Activated CD4-positive, alpha-beta T cell treated with anti-CD3 and anti-CD28 coated beads for 36 hours (primary cell): ENCODE data around the gene MCRIP2. TPM values are rescaled to one million over a fixed set of nuclear protein-coding genes. Genes with fewer than 3 reads are reported as not detected.
"Not testable (repeated sequence)": the region's sequence is repeated elsewhere in the genome, so short reads cannot be mapped to it uniquely, and the experiment has no call there.

Experiments
- ATAC-seq: fragments of 200-7000 bp; cut with Tn5 transposase; one replicate; pipeline ENCODE4 v1.10.0; 2021; ENCODE audit warnings: mild to moderate bottlenecking, moderate library complexity
- CTCF ChIA-PET: fragments of 350-600 bp; sonication (Branson Sonifier 250); formaldehyde crosslinking; loops from one replicate; lab custom pipeline; 2021; ENCODE audit warnings: antibody characterized with exemption; lab: Charles Lee
- POLR2A ChIA-PET: fragments of 350-600 bp; sonication (Branson Sonifier 250); formaldehyde crosslinking; loops from one replicate; lab custom pipeline; 2021; ENCODE audit warnings: antibody characterized with exemption, inconsistent platforms; lab: Charles Lee
- DNase-seq: peaks from one replicate; pipeline ENCODE4 v3.0.0-alpha.2; 2020
- H3K27ac Mint-ChIP-seq: one replicate; pipeline ENCODE4 v1.8.0; 2021; ENCODE audit warnings: mixed read lengths
- H3K27me3 Mint-ChIP-seq: one replicate; pipeline ENCODE4 v1.8.0; 2021; ENCODE audit warnings: mixed read lengths
- H3K36me3 Mint-ChIP-seq: one replicate; pipeline ENCODE4 v1.8.0; 2021; ENCODE audit warnings: low read depth, mixed read lengths
- H3K4me1 Mint-ChIP-seq: one replicate; pipeline ENCODE4 v1.8.0; 2021; ENCODE audit warnings: mixed read lengths
- H3K4me3 Mint-ChIP-seq: one replicate; pipeline ENCODE4 v1.8.0; 2021; ENCODE audit warnings: mild to moderate bottlenecking, moderate library complexity, mixed read lengths
- H3K9me3 Mint-ChIP-seq: one replicate; pipeline ENCODE4 v1.8.0; 2021; ENCODE audit warnings: low read depth, mixed read lengths
- intact Hi-C, 2 experiments: fragments of 100-400 bp; cut with DNase I in 1 of 2; cut with micrococcal nuclease in 1 of 2; formaldehyde crosslinking; loops; one replicate each; pipeline versions ENCODE4 v1.14.2 to v1.15.1; 2022 to 2024; cut with DNase I, micrococcal nuclease
- total RNA-seq, 2 experiments: library from RNA; stranded (reverse); gene quantifications; one replicate each; pipeline ENCODE4 v1.2.3, GENCODE V29; 2021

MCRIP2 gene
- total RNA-seq, 2 experiments from 2014 or later, result 28.5 to 44.0 TPM

- ChIA-PET POLR2A (no interaction called here), CTCF (no interaction called here)
- H3K27me3 Mint-ChIP-seq, result no peaks in the 10 kb centered on the region
- DNase-seq, result no peak
- H3K4me1 Mint-ChIP-seq, result peaks cover 39% of the 10 kb centered on the region
- intact Hi-C loops, result no loop called here
- H3K4me3 Mint-ChIP-seq, result no peak overlapping the region
- H3K36me3 Mint-ChIP-seq, result peaks cover 26% of the 10 kb centered on the region
- H3K27ac Mint-ChIP-seq, result no peak overlapping the region
- no peaks in the 10 kb centered on the region for H3K9me3 Mint-ChIP-seq
- ATAC-seq, result no peak
Observed at GRCh38 chr16:686459-687260, 45.0 kb downstream of the MCRIP2 start.

- ChIA-PET CTCF (interaction anchor here (0.6 kb wide), 1 partner anchor 17 kb away, joined by 3 read pairs; no protein-coding TSS in a partner anchor), POLR2A (no interaction called here)
- H3K27ac Mint-ChIP-seq, result no peak overlapping the region
- ATAC-seq (no peak), DNase-seq (no peak)
- intact Hi-C loops, result no loop called here
- no peak overlapping the region for H3K4me3 Mint-ChIP-seq
- H3K9me3 Mint-ChIP-seq, result no peaks in the 10 kb centered on the region
- no peaks in the 10 kb centered on the region for H3K27me3 Mint-ChIP-seq
- H3K4me1 Mint-ChIP-seq, result peaks cover 31% of the 10 kb centered on the region
- H3K36me3 Mint-ChIP-seq, result peaks cover 19% of the 10 kb centered on the region
Observed at GRCh38 chr16:687499-687898, 45.9 kb downstream of the MCRIP2 start.

GRCh38 chr16:689175-689897, 47.7 kb downstream of the MCRIP2 start:
- no peak for ATAC-seq
- Mint-ChIP-seq H3K4me1 (peaks cover 21% of the 10 kb centered on the region), H3K4me3 (peak overlapping the region; percentile 85), H3K27me3 (no peaks in the 10 kb centered on the region), H3K9me3 (no peaks in the 10 kb centered on the region), H3K36me3 (peaks cover 10% of the 10 kb centered on the region), H3K27ac (peak overlapping the region; percentile 80)
- intact Hi-C loops, result no loop called here
- no peak for DNase-seq
- CTCF ChIA-PET, result interaction anchor here (0.7 to 1.7 kb wide), 3 partner anchors 23 to 61 kb away, joined by 3 to 4 read pairs (median 3); no protein-coding TSS in a partner anchor
- POLR2A ChIA-PET, result no interaction called here

GRCh38 chr16:691242-691641, 49.6 kb downstream of the MCRIP2 start:
- Mint-ChIP-seq H3K4me3 (peak overlapping the region; percentile 85), H3K27ac (peak overlapping the region; percentile 58), H3K4me1 (peaks cover 25% of the 10 kb centered on the region)
- H3K36me3 Mint-ChIP-seq, POLR2A ChIA-PET, CTCF ChIA-PET, intact Hi-C loops, H3K9me3 Mint-ChIP-seq, ATAC-seq, H3K27me3 Mint-ChIP-seq, DNase-seq: not testable (repeated sequence)

- H3K9me3 Mint-ChIP-seq, result no peaks in the 10 kb centered on the region
- no peak overlapping the region for H3K4me3 Mint-ChIP-seq
- H3K27ac Mint-ChIP-seq, result no peak overlapping the region
- ChIA-PET POLR2A (interaction anchor here (0.8 kb wide), 1 partner anchor 358 kb away, joined by 3 read pairs; no protein-coding TSS in a partner anchor), CTCF (no interaction called here)
- no peaks in the 10 kb centered on the region for H3K36me3 Mint-ChIP-seq
- intact Hi-C loops, result no loop called here
- no peak for DNase-seq
- no peaks in the 10 kb centered on the region for H3K27me3 Mint-ChIP-seq
- no peak for ATAC-seq
- peaks cover 27% of the 10 kb centered on the region for H3K4me1 Mint-ChIP-seq
Observed at GRCh38 chr16:692356-693108, 50.9 kb downstream of the MCRIP2 start.

GRCh38 chr16:693364-693763, 51.7 kb downstream of the MCRIP2 start:
- Mint-ChIP-seq H3K9me3 (no peaks in the 10 kb centered on the region), H3K27me3 (no peaks in the 10 kb centered on the region), H3K4me1 (peaks cover 27% of the 10 kb centered on the region), H3K4me3 (no peak overlapping the region), H3K27ac (no peak overlapping the region), H3K36me3 (no peaks in the 10 kb centered on the region)
- ChIA-PET POLR2A (no interaction called here), CTCF (no interaction called here)
- intact Hi-C loops, result no loop called here
- ATAC-seq, result no peak
- no peak for DNase-seq

GRCh38 chr16:693766-694165, 52.1 kb downstream of the MCRIP2 start:
- Mint-ChIP-seq H3K4me3 (no peak overlapping the region), H3K27me3 (no peaks in the 10 kb centered on the region), H3K4me1 (peaks cover 23% of the 10 kb centered on the region), H3K36me3 (no peaks in the 10 kb centered on the region), H3K9me3 (no peaks in the 10 kb centered on the region), H3K27ac (no peak overlapping the region)
- peak; percentile 48 for DNase-seq
- POLR2A ChIA-PET, result no interaction called here
- intact Hi-C loops, result loop anchor here in 1 of 2 experiments (2.0 kb wide), 1 partner anchor 27 kb away; the partner anchor contains the start of gene ANTKMT
- no peak for ATAC-seq
- CTCF ChIA-PET, result interaction anchor here (0.6 kb wide), 1 partner anchor 324 kb away, joined by 3 read pairs; no protein-coding TSS in a partner anchor

GRCh38 chr16:694187-694862, 52.7 kb downstream of the MCRIP2 start:
- Mint-ChIP-seq H3K27ac (no peak overlapping the region), H3K36me3 (no peaks in the 10 kb centered on the region), H3K27me3 (no peaks in the 10 kb centered on the region), H3K4me1 (peaks cover 18% of the 10 kb centered on the region), H3K9me3 (no peaks in the 10 kb centered on the region), H3K4me3 (peak overlapping the region; percentile 77)
- ChIA-PET CTCF (interaction anchor here (0.6 to 2.1 kb wide), 3 partner anchors 16 to 325 kb away, joined by 3 to 6 read pairs (median 3); no protein-coding TSS in a partner anchor), POLR2A (no interaction called here)
- DNase-seq, result no peak
- intact Hi-C loops, result loop anchor here in 1 of 2 experiments (2.0 kb wide), 1 partner anchor 26 kb away; the partner anchor contains the start of gene ANTKMT
- ATAC-seq, result no peak

- H3K27ac Mint-ChIP-seq, result no peak overlapping the region
- no peaks in the 10 kb centered on the region for H3K36me3 Mint-ChIP-seq
- ATAC-seq (no peak), DNase-seq (no peak)
- peaks cover 15% of the 10 kb centered on the region for H3K4me1 Mint-ChIP-seq
- ChIA-PET POLR2A (interaction anchor here (0.9 kb wide), 1 partner anchor 13 kb away, joined by 3 read pairs; no protein-coding TSS in a partner anchor), CTCF (interaction anchor here (1.0 to 2.1 kb wide), 3 partner anchors 15 to 270 kb away, joined by 3 to 11 read pairs (median 6); no protein-coding TSS in a partner anchor)
- H3K27me3 Mint-ChIP-seq, result no peaks in the 10 kb centered on the region
- H3K4me3 Mint-ChIP-seq, result peak overlapping the region; percentile 77
- intact Hi-C loops, result loop anchor here in 1 of 2 experiments (1.0 to 5.0 kb wide), 6 partner anchors 20 to 457 kb away; partner anchors contain the start of genes ANTKMT, CACNA1H, CHTF18 and METRN
- no peaks in the 10 kb centered on the region for H3K9me3 Mint-ChIP-seq
Observed at GRCh38 chr16:694863-695354, 53.3 kb downstream of the MCRIP2 start.
